ENCODE measurements around the gene FBXW2.

The FBXW2 gene

GRCh38 chr9:120773256-120773655 lies 20.0 kb downstream of the FBXW2 start:
- no peak for TF ChIP-seq CTCF (conservative IDR thresholded peaks at IDR 0.05; ENCODE audit: low read depth, low read length)
- DNase-seq (ENCODE audit: low read depth): no peak
- H3K4me3 ChIP-seq (ENCODE audit: low read depth, low read length): no peak overlapping the region

- H3K4me3 ChIP-seq (ENCODE audit: low read depth, low read length): no peak overlapping the region
- no peak for DNase-seq (ENCODE audit: low read depth)
- TF ChIP-seq CTCF (conservative IDR thresholded peaks at IDR 0.05; ENCODE audit: low read depth, low read length): no peak
These were observed 22.3 kb downstream of the FBXW2 start for GRCh38 chr9:120770931-120771330.

- DNase-seq (ENCODE audit: low read depth): peak; percentile 4
- H3K4me3 ChIP-seq (ENCODE audit: low read depth, low read length): no peak overlapping the region
- TF ChIP-seq CTCF (conservative IDR thresholded peaks at IDR 0.05; ENCODE audit: low read depth, low read length): no peak
These were observed 24.3 kb downstream of the FBXW2 start for GRCh38 chr9:120768886-120769285.

- no peak for TF ChIP-seq CTCF (conservative IDR thresholded peaks at IDR 0.05; ENCODE audit: low read depth, low read length)
- H3K4me3 ChIP-seq (ENCODE audit: low read depth, low read length): no peak overlapping the region
- no peak for DNase-seq (ENCODE audit: low read depth)
These were observed 25.0 kb downstream of the FBXW2 start for GRCh38 chr9:120768247-120768646.

- H3K4me3 ChIP-seq (ENCODE audit: low read depth, low read length): no peak overlapping the region
- TF ChIP-seq CTCF (conservative IDR thresholded peaks at IDR 0.05; ENCODE audit: low read depth, low read length): no peak
- DNase-seq (ENCODE audit: low read depth): no peak
These were observed 25.8 kb downstream of the FBXW2 start for GRCh38 chr9:120767451-120767850.

GRCh38 chr9:120765910-120766425 lies 27.2 kb downstream of the FBXW2 start:
- no peak overlapping the region for H3K4me3 ChIP-seq (ENCODE audit: low read depth, low read length)
- TF ChIP-seq CTCF (conservative IDR thresholded peaks at IDR 0.05; ENCODE audit: low read depth, low read length): no peak
- DNase-seq (ENCODE audit: low read depth): no peak

- H3K4me3 ChIP-seq (ENCODE audit: low read depth, low read length): no peak overlapping the region
- no peak for TF ChIP-seq CTCF (conservative IDR thresholded peaks at IDR 0.05; ENCODE audit: low read depth, low read length)
- DNase-seq (ENCODE audit: low read depth): no peak
These were observed 28.7 kb downstream of the FBXW2 start for GRCh38 chr9:120764476-120764875.
